ENCODE data around the gene BICD2.

Gene BICD2

DNA sequence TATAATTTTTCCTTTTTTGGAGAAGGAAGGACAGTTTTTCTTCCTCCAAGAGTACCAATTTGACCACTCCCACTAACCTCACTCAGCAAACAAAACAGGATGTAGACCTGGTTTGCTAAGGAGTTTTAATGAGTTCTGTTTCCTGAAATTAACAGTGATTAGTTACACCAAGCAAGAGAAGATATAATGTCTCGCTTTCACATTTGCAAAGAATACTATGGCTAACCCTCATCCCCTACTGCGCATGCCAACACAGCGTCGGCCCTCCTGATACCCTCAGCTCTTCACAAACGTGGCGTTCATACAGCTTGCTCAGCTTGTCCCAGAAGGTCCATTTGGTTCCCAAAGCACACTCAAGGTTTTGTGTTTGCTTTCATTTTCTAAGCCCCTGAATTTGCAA, 52.8 kb downstream of the BICD2 start:
- DNase-seq = no peak

DNA sequence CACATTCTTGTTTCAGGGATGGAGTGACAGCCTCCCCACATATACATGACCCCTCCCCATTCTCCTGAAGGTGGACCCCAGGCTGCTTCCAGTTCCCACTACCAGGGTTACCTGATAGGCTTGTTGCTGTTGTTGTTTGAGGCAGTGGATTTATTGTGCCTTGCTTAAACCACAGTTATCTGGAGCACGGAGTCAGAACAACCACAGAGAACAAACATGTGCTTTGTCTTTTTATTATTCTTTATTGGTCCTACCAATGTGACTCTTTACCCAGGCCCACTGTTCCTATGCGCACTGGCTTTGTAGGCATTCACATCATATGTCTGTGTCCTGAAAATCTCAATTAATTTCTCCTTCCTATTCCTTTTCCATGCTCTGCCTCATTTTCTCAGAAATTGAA, 53.5 kb downstream of the BICD2 start:
- DNase-seq = no peak

GRCh38 chr9:92710368-92710767, 54.3 kb downstream of the BICD2 start:
- no peak for DNase-seq

DNA sequence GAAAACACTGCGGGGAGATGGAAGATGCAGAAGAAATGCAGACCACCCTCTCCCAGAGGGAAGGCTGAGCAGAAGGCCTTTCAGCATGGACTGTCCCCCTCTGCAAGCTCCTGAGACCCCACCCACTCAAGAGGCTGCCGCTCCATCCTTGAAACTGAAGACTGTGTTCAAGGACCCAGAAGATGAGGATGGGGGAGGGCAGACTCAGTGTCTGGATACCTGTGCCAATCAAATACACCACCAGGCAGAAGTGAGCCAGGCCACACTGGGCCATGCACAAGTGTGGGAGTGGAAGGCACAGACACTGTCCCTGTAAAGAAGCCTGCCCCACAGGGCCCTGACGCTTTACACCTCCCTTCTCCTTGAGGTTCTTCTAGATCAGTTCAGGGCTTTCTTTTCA, 54.7 kb downstream of the BICD2 start:
- DNase-seq = no peak

DNA sequence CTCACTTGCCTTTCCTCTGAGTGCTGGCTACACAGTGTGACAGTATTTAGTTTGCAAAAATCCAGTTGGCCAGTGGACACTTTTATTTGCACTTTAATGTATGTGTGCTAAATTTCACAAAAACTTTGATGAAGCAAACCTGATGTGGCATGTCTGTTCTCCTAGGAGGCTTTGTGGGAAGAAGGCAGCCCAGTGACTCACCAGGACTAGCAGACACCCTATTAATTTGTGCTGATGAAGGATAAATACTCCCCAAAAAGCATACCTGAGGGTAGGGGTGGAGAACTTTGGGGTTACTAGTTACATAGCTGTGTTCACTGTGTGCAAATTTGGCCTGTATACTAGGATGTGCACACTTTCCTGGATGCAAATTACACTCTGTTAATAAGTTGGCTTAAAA, 55.4 kb downstream of the BICD2 start:
- no peak for DNase-seq

- DNase-seq = no peak
These were observed 57.1 kb downstream of the BICD2 start for GRCh38 chr9:92707530-92707929.

DNA sequence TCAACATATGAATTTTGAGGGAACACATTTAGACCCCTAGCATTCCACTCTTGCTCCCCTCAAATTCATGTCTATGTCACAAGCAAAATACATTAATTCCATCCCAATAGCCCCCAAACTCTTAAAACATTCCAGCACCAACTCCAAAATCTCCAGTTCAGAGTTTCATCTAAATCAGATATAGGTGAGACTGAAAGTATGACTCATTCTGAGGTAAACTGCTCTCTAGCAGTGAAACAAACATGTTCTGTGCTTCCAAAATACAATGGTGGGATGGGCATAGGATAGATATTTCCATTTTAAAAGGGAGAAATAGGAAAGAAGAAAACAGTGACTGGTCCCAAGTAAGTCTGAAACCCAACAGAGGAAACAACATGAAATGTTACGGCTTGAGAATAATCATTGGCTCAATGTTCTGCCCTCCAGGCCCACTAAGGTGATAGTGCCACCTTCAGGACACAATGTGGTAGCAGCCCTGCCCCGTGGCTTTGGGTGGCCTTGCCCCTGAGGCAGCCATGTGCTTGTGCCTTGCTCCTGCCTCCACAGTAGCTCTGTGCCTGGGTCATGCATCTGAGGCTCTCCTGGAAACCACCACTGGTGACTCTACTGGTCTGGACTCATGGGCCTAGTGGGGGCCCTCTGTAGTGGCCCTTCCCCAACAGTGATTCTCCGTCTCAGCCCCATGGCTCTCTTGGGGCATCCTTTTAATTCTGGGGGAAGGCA, 58.3 kb downstream of the BICD2 start:
- DNase-seq = peak in 1 of 2 experiments; percentile 1

- DNase-seq = no peak
These were observed 60.1 kb downstream of the BICD2 start for GRCh38 chr9:92704528-92704927.

DNA sequence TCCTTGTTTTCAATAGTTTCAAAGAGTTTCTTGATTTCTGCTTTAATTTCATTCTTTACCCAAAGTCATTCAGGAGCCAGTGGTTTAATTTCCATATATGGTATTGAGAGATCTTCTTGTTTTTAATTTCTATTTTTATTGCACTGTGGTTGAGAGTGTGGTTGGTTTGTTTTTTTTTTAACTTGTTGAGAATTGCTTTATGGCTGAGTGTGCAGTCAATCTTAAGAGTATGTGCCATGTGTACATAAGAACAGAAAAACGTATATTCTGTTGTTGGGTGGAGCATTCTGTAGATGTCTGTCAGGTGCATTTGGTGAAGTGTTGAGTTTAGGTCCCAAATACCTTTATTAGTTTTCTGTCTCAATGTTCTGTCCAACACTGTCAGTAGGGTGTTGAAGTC, 68.0 kb downstream of the BICD2 start:
- no peak for DNase-seq

DNA sequence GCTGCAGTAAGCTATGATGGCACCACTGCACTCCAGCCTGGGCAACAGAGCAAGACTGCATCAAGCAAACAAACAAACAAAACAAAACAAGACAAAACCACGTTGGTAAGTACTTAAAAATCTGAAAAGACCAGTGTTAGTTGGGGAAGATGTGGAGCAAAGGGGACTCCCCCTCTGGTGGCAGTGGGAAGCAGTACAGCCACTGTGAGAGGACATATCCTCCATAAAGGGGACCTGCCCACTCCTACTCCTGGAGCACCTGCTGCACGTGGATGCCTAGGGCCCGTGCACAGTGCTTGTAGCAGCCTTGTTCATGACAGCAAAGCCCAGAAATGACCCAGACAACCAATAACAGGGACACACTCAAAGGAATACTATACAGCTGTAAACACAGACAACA, 77.7 kb downstream of the BICD2 start:
- no peak for DNase-seq

GRCh38 chr9:92685022-92685421, 79.6 kb downstream of the BICD2 start:
- no peak for DNase-seq

GRCh38 chr9:92682269-92682668, 82.4 kb downstream of the BICD2 start:
- no peak for DNase-seq

GRCh38 chr9:92680166-92681119, 84.2 kb downstream of the BICD2 start:
- DNase-seq = no peak

DNA sequence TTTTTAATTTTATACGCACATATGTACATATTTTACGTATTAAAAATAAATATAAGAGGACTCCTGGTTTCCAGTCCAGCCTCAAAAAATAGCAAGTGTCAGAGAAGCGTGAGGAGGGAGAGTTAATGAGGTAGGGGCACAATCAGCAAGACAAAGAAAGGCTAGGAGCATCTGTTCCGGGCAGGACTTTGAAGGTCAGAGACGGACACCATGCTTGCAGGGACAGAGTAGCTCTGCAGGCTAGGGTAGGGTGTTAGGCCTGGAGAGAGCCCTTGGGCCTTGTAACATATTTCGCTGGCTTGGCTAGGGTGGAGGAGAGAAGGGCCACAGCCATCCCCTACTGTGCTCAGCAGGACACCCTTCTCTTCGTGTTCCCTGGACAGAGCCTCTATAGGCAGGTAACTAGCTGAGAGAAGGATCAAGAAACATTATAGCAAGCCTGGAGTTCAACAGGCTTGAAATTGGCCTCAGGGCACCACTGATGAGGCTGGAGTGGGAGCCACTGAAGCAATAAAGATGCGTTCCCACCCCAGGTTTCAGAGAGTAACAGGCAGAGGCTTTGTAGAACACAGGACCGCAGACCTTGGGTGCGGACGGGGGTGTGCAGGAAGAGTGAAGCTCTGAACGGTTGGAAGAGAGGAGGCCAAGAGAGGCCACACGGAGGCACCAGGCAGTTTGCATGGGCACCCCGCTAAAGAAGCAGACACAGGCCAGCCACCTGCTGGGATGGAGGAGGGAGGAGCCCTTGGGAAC, 85.0 kb downstream of the BICD2 start:
- DNase-seq = no peak

GRCh38 chr9:92671323-92671722, 93.3 kb downstream of the BICD2 start:
- peak in 1 of 2 experiments; percentile 20 for DNase-seq

GRCh38 chr9:92669890-92670708, 94.5 kb downstream of the BICD2 start, which contains the start of gene IPPK:
IPPK (minus strand) TSS chr9:92670131; CDS start chr9:92669988, 143 bp downstream.
- peak; percentile 89 to 96 for DNase-seq

GRCh38 chr9:92669527-92669889, 95.1 kb downstream of the BICD2 start:
- no peak for DNase-seq

- no peak for DNase-seq
These were observed 95.7 kb downstream of the BICD2 start for GRCh38 chr9:92668746-92669526.

- DNase-seq = no peak
These were observed 97.6 kb downstream of the BICD2 start for GRCh38 chr9:92666912-92667532.

DNA sequence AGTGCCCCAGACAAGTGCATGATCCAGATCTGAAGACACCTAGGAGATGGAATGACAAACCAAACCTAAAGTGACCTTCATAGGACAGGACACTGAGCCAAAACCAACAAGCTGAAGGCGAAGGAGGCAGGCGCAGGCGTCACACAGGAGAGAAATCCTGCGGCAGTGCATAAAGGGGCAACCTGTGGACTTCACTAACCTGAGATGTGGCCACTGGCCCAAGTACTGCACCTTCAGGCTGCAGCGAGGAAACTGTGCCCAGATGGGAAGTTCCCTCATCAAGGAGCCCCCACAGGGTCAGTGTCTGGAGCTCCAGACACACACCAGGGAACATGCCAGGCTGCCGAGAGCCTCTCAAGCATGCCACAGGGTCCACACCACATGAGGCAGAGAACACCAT, 98.4 kb downstream of the BICD2 start:
- DNase-seq = no peak

DNA sequence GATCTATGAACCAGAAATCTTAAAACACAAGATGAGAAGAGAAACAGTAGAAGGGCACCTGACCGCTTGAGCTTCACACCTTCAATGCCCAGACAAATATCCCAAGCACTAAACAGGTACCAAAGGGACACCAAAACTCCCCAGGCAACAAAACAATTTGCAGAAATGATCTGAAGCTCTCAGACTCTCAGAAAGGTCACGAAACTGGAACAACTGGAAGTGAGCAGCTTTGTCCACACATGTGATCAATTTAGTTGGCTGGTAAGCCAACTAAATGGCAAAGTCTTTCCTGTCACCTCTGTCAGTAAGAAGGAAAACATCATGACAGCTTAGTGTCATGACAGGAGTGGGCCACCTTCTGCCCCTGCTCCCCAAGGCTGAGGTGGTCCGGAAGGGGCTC, 98.8 kb downstream of the BICD2 start:
- no peak for DNase-seq
